ENCODE data around the gene KHDC1L.
"Not testable (repeated sequence)": the region's sequence is repeated elsewhere in the genome, so short reads cannot be mapped to it uniquely, and the experiment has no call there.

The KHDC1L gene

GRCh38 chr6:73207221-73207837 is 18.0 kb downstream of the KHDC1L start:
- no peak overlapping the region for H3K4me3 ChIP-seq (ENCODE audit: control insufficient read depth, low read depth, low read length)
- no peak for DNase-seq (ENCODE audit: low read depth)
- TF ChIP-seq CTCF (conservative IDR thresholded peaks at IDR 0.05; ENCODE audit: control insufficient read depth, insufficient read depth, low read depth, low read length), result no peak

- DNase-seq (ENCODE audit: low read depth), result no peak
- H3K4me3 ChIP-seq (ENCODE audit: control insufficient read depth, low read depth, low read length), result no peak overlapping the region
- TF ChIP-seq CTCF (conservative IDR thresholded peaks at IDR 0.05; ENCODE audit: control insufficient read depth, insufficient read depth, low read depth, low read length), result no peak
These were observed 21.0 kb downstream of the KHDC1L start for GRCh38 chr6:73204252-73204651.

GRCh38 chr6:73203098-73203497 is 22.2 kb downstream of the KHDC1L start:
- no peak for DNase-seq (ENCODE audit: low read depth)
- H3K4me3 ChIP-seq (ENCODE audit: control insufficient read depth, low read depth, low read length), result no peak overlapping the region
- TF ChIP-seq CTCF (conservative IDR thresholded peaks at IDR 0.05; ENCODE audit: control insufficient read depth, insufficient read depth, low read depth, low read length), result no peak

DNA sequence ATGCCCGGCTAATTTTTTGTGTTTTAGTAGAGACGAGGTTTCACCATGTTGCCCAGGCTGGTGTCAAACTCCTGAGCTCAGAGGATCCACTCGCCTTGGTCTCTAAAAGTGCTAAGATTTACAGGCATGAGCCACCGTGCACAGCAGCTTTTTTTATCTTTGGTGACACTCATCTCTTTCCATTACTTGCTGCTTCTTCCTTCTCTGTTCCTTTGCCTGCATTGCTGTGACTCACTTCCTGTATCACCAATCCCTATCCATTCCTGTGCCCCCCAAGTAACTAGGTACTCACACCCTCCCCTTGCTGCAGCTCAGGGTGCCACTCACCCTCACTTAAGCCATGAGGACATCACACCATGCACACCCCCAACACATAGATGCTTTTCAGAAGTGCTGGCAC is 24.6 kb downstream of the KHDC1L start:
- H3K4me3 ChIP-seq (ENCODE audit: control insufficient read depth, low read depth, low read length), result no peak overlapping the region
- no peak for DNase-seq (ENCODE audit: low read depth)
- no peak for TF ChIP-seq CTCF (conservative IDR thresholded peaks at IDR 0.05; ENCODE audit: control insufficient read depth, insufficient read depth, low read depth, low read length)

DNA sequence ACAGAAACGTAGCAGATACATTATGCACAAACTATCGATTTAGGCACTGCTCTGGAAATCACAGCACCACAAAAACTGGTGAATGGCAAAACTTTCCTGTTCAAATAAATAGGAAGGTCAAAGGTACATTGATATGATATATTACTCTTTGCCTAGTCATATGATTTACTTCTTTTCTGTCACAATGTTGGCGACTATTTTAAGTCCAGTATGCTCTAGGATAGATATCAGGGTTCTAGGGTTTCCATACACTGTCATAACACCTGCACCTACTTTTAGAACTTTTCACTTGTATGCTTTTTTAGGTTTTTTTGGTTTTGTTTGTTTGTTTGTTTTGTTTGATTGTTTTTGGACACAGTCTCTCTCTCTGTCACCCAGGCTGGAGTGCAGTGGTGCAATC is 25.0 kb downstream of the KHDC1L start:
- no peak for DNase-seq (ENCODE audit: low read depth)
- no peak for TF ChIP-seq CTCF (conservative IDR thresholded peaks at IDR 0.05; ENCODE audit: control insufficient read depth, insufficient read depth, low read depth, low read length)
- H3K4me3 ChIP-seq (ENCODE audit: control insufficient read depth, low read depth, low read length), result no peak overlapping the region

GRCh38 chr6:73194744-73195143 is 30.6 kb downstream of the KHDC1L start:
- no peak overlapping the region for H3K4me3 ChIP-seq (ENCODE audit: control insufficient read depth, low read depth, low read length)
- no peak for DNase-seq (ENCODE audit: low read depth)
- TF ChIP-seq CTCF (conservative IDR thresholded peaks at IDR 0.05; ENCODE audit: control insufficient read depth, insufficient read depth, low read depth, low read length), result no peak

GRCh38 chr6:73193302-73193701 is 32.0 kb downstream of the KHDC1L start:
- DNase-seq (ENCODE audit: low read depth); H3K4me3 ChIP-seq (ENCODE audit: control insufficient read depth, low read depth, low read length): not testable (repeated sequence)
